ENCODE data around the gene ENTPD8. TPM values are rescaled to one million over a fixed set of nuclear protein-coding genes. Genes with fewer than 3 reads are reported as not detected.

ENTPD8 gene
- total and polyA plus RNA-seq, 10 of the 15 experiments (the other 5 are each of a cell fraction or from before 2014, with no cell fraction given): not detected

DNA sequence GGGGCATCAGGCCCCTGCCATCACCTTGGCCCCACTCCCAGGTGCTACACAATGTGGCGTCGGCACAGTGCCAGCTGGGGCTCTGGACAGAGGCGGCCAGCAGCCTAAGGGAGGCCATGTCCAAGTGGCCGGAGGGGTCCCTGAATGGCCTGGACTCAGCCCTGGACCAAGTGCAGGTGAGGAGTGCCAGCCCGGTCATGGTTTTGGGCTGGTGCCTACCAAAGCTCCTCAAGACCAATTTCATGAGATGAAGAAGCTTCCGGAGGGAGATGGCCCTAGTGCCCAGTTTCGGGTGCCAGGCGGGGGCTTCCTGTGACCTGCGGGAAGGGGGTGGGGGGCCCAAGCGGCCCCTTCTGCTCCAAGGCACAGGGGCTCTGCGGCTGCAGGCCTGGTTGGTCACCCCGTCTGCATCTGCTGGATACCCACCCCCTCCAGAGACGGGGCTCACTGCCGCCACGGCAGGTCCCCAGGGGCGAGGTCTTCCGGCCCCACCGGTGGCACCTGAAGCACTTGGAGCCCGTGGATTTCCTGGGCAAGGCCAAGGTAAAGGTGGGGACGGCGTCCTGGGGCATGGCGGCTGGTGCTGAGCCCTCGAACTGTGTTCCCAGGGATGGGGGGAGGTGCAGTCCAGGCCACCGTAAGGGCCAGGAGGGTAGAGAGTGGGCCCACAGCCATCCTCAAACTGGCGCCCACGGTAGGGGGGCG, 12.2 kb downstream of the ENTPD8 start:
- no peak overlapping the region for H3K4me2 ChIP-seq (ENCODE audit: control insufficient read depth, insufficient read depth)
- no peak overlapping the region for H2AFZ ChIP-seq (ENCODE audit: control insufficient read depth, low read depth, low read length)
- FAIRE-seq: no peak
- H3K4me3 ChIP-seq: no peak overlapping the region
- CTCF ChIA-PET: no interaction called here
- no peak for TF ChIP-seq RBBP5 (conservative IDR thresholded peaks at IDR 0.05)
- TF ChIP-seq IKZF1 (conservative IDR thresholded peaks at IDR 0.05): no peak
- no peak for TF ChIP-seq KDM1A (IDR thresholded peaks at IDR 0.05; ENCODE audit: borderline replicate concordance)
- TF ChIP-seq, protein P1, sequence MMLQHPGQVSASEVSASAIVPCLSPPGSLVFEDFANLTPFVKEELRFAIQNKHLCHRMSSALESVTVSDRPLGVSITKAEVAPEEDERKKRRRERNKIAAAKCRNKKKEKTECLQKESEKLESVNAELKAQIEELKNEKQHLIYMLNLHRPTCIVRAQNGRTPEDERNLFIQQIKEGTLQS (IDR thresholded peaks at IDR 0.05; ENCODE audit: borderline replicate concordance, extremely low read depth, low read depth, low read length): no peak
- TF ChIP-seq SMC3 (IDR thresholded peaks at IDR 0.05; ENCODE audit: borderline replicate concordance, low read length): no peak
- TF ChIP-seq, protein P2, sequence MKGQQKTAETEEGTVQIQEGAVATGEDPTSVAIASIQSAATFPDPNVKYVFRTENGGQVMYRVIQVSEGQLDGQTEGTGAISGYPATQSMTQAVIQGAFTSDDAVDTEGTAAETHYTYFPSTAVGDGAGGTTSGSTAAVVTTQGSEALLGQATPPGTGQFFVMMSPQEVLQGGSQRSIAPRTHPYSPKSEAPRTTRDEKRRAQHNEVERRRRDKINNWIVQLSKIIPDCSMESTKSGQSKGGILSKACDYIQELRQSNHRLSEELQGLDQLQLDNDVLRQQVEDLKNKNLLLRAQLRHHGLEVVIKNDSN (IDR thresholded peaks at IDR 0.05; ENCODE audit: borderline replicate concordance, extremely low read length, insufficient read depth, low read depth, low read length): no peak
- TF ChIP-seq MYB (IDR thresholded peaks at IDR 0.05; ENCODE audit: borderline replicate concordance, low read depth, low read length): no peak
- no peak for TF ChIP-seq SUZ12 (IDR thresholded peaks at IDR 0.05; ENCODE audit: unreplicated experiment)
- no peak for TF ChIP-seq JUNB (IDR thresholded peaks at IDR 0.05)
- no peak for TF ChIP-seq IKZF2 (IDR thresholded peaks at IDR 0.05)
- TF ChIP-seq, protein P3, sequence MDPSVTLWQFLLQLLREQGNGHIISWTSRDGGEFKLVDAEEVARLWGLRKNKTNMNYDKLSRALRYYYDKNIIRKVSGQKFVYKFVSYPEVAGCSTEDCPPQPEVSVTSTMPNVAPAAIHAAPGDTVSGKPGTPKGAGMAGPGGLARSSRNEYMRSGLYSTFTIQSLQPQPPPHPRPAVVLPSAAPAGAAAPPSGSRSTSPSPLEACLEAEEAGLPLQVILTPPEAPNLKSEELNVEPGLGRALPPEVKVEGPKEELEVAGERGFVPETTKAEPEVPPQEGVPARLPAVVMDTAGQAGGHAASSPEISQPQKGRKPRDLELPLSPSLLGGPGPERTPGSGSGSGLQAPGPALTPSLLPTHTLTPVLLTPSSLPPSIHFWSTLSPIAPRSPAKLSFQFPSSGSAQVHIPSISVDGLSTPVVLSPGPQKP (IDR thresholded peaks at IDR 0.05; ENCODE audit: low read depth, low read length): no peak
- TF ChIP-seq, protein P4, sequence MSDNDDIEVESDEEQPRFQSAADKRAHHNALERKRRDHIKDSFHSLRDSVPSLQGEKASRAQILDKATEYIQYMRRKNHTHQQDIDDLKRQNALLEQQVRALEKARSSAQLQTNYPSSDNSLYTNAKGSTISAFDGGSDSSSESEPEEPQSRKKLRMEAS (IDR thresholded peaks at IDR 0.05; ENCODE audit: low read depth, low read length): no peak
- no peak for TF ChIP-seq PAX5 (IDR thresholded peaks at IDR 0.05; ENCODE audit: borderline replicate concordance, low read depth, low read length)
- no peak for TF ChIP-seq BRCA1 (IDR thresholded peaks at IDR 0.05; ENCODE audit: low read depth, low read length)
- TF ChIP-seq ASH2L (IDR thresholded peaks at IDR 0.05; ENCODE audit: borderline replicate concordance, low read depth): no peak
- no peaks in the 10 kb centered on the region for H3K79me2 ChIP-seq (ENCODE audit: control insufficient read depth, insufficient read depth, low read length)
- WGBS (ENCODE audit: insufficient coverage, insufficient replicate concordance, low lambda C conversion rate, missing lambda C conversion rate): 7% methylated on average over 25 of the region's 27 CpGs
- H3K27ac ChIP-seq (ENCODE audit: control insufficient read depth, insufficient read depth): no peak overlapping the region
- POLR2A ChIA-PET: no interaction called here
- SMC1A ChIA-PET (ENCODE audit: uncharacterized antibody, unreplicated experiment): no interaction called here
- in situ Hi-C loops (cut with MboI) (no loop called here), intact Hi-C loops (cut with micrococcal nuclease; ENCODE audit: unreplicated experiment) (loop anchor here (10.0 kb wide), 1 partner anchor 106 kb away; no protein-coding TSS in a partner anchor)
- DNase-seq (ENCODE audit: low read depth, low spot score): no peak
- no peaks in the 10 kb centered on the region for H4K20me1 ChIP-seq (ENCODE audit: control insufficient read depth, insufficient read depth)
- H3K4me1 ChIP-seq (ENCODE audit: control insufficient read depth, insufficient read depth, low read length): peaks cover 6% of the 10 kb centered on the region; the same call in 1 of the 2 replicates
- no peak overlapping the region for H3K9ac ChIP-seq (ENCODE audit: control insufficient read depth, insufficient read depth, low read length)
- H3K9me3 ChIP-seq (replicated peaks; ENCODE audit: control insufficient read depth, insufficient read depth, low read length): no peaks in the 10 kb centered on the region
- no TSS peak for BruUV-seq (replicated peaks)
- peak; percentile 13 for ATAC-seq
- H3K27me3 ChIP-seq (replicated peaks in 1 of 2; ENCODE audit: control insufficient read depth in 2 of 2, insufficient read depth in 2 of 2, low read length in 1 of 2): no peaks in the 10 kb centered on the region; a peak in 2 of 4 replicates
- H3K36me3 ChIP-seq (ENCODE audit: control insufficient read depth in 2 of 2, insufficient read depth in 2 of 2, low read length in 1 of 2): no peaks in the 10 kb centered on the region
- RAD21 ChIA-PET (ENCODE audit: unreplicated experiment): no interaction called here
